HepG2 (cell line): ENCODE measurements around the gene C1orf159.

Source experiments
- ERF ChIP-seq: IDR thresholded peaks from 2 replicates; pipeline ENCODE4 v1.6.1; 2018; ENCODE audit warnings: missing biosample characterization, missing genetic modification reagents
- FOXA3 ChIP-seq: IDR thresholded peaks from 2 replicates; pipeline ENCODE4 v1.6.1; 2016; ENCODE audit warnings: missing genetic modification reagents, missing compliant biosample characterization
- HOMEZ ChIP-seq: IDR thresholded peaks from 2 replicates; pipeline ENCODE4 v1.6.1; 2016; ENCODE audit warnings: low read depth
- POLR2A ChIP-seq, 2 experiments: IDR thresholded peaks; 2 replicates each; pipeline ENCODE4 v1.6.1; 2011; ENCODE audit warnings: low read depth in 2 of 2, low read length in 2 of 2, mild to moderate bottlenecking in 1 of 2, moderate library complexity in 1 of 2; ENCODE audit not compliant: insufficient read depth in 1 of 2
- SIN3A ChIP-seq: IDR thresholded peaks from 2 replicates; pipeline ENCODE4 v1.6.1; 2011; ENCODE audit warnings: low read depth, mild to moderate bottlenecking, control low read depth, low read length, borderline replicate concordance
- ZFX ChIP-seq: sonication (generic); formaldehyde crosslinking; IDR thresholded peaks from 2 replicates; pipeline ENCODE4 v1.4.0; 2020; ENCODE audit warnings: mild to moderate bottlenecking, low read depth, missing genetic modification reagents, moderate library complexity
- ZNF788 ChIP-seq: sonication (generic); formaldehyde crosslinking; IDR thresholded peaks from 2 replicates; pipeline ENCODE4 v1.5.0; 2020; ENCODE audit warnings: mild to moderate bottlenecking, missing genetic modification reagents, borderline replicate concordance
- TF ChIP-seq, protein P1 (sequence below): sonication (generic); formaldehyde crosslinking; IDR thresholded peaks from 2 replicates; pipeline ENCODE4 v1.4.0; 2020; ENCODE audit warnings: missing genetic modification reagents
- TF ChIP-seq, protein P2 (sequence below): sonication (generic); formaldehyde crosslinking; IDR thresholded peaks from 2 replicates; pipeline ENCODE4 v1.8.1; 2022; ENCODE audit warnings: mild to moderate bottlenecking, missing genetic modification reagents

- TF ChIP-seq SIN3A (no peak), ZFX (no peak), ZNF788 (CRISPR knock-in tag) (no peak), HOMEZ (CRISPR knock-in tag) (no peak), ERF (no peak), POLR2A (IDR thresholded peaks at IDR 0.05; ENCODE audit: insufficient read depth in 1 of 2, low read depth in 2 of 2, low read length in 2 of 2) (no peak), FOXA3 (CRISPR knock-in tag) (no peak)
- TF ChIP-seq, protein P1, sequence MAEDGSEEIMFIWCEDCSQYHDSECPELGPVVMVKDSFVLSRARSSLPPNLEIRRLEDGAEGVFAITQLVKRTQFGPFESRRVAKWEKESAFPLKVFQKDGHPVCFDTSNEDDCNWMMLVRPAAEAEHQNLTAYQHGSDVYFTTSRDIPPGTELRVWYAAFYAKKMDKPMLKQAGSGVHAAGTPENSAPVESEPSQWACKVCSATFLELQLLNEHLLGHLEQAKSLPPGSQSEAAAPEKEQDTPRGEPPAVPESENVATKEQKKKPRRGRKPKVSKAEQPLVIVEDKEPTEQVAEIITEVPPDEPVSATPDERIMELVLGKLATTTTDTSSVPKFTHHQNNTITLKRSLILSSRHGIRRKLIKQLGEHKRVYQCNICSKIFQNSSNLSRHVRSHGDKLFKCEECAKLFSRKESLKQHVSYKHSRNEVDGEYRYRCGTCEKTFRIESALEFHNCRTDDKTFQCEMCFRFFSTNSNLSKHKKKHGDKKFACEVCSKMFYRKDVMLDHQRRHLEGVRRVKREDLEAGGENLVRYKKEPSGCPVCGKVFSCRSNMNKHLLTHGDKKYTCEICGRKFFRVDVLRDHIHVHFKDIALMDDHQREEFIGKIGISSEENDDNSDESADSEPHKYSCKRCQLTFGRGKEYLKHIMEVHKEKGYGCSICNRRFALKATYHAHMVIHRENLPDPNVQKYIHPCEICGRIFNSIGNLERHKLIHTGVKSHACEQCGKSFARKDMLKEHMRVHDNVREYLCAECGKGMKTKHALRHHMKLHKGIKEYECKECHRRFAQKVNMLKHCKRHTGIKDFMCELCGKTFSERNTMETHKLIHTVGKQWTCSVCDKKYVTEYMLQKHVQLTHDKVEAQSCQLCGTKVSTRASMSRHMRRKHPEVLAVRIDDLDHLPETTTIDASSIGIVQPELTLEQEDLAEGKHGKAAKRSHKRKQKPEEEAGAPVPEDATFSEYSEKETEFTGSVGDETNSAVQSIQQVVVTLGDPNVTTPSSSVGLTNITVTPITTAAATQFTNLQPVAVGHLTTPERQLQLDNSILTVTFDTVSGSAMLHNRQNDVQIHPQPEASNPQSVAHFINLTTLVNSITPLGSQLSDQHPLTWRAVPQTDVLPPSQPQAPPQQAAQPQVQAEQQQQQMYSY (CRISPR knock-in tag) = no peak
- TF ChIP-seq, protein P2, sequence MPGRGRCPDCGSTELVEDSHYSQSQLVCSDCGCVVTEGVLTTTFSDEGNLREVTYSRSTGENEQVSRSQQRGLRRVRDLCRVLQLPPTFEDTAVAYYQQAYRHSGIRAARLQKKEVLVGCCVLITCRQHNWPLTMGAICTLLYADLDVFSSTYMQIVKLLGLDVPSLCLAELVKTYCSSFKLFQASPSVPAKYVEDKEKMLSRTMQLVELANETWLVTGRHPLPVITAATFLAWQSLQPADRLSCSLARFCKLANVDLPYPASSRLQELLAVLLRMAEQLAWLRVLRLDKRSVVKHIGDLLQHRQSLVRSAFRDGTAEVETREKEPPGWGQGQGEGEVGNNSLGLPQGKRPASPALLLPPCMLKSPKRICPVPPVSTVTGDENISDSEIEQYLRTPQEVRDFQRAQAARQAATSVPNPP (CRISPR knock-in tag) = no peak
Measured at GRCh38 chr1:1099506-1100183, 16.2 kb downstream of the C1orf159 start.
